GM20431 (cell line): ENCODE measurements around the gene TMEM234.

ENCODE experiments used
- in situ Hi-C: fragments of 300-500 bp; cut with MseI, MboI; formaldehyde crosslinking; loops from one replicate; pipeline ENCODE4 v1.15.0; 2020; ENCODE audit warnings: low sequenced_read_pairs; ENCODE audit not compliant: unreplicated experiment

Gene TMEM234

DNA sequence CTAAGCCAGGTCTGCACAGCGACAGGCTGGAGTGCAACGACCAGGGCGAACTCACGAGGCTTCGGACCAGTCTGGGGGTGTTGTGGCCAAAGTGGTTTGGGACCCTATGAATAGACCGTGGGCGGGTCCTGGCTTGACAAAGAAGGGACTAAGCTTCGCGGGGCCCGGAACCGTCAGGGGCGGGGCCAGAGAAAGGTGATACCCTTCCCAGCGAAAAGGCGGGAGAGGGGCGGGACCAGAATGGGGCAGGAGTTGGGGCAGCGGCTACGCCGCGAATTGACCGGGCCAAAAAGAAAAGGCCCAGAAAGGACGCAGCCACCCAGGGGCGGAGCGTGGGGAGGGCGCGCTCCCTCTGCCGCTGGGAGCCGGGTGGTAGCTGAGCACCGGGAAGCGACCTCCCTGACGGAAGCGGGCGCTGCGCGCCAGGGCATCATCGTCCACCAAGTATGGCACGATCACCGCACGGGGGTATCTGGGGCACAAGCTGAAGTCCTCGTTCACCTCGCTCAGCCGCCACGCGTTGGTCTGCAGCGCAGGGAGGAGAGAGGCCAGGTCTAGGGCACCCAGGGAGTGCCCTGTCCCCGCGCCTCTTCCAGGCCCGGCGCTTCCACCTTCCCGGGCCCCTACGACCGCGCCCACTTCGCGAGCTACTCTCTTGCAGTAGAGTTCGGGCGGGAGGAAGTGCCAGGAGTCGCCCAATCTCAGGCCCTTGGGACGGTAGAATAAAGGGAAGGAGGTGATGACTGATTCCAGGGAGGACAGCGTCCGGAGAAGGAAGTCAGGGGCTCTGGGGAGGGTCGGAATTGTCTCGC lies 18.2 kb upstream of the TMEM234 start:
- in situ Hi-C loops: no loop called here

- in situ Hi-C loops: no loop called here
Observed at GRCh38 chr1:32239790-32240139, 17.6 kb upstream of the TMEM234 start.

GRCh38 chr1:32239337-32239736 lies 17.2 kb upstream of the TMEM234 start:
- in situ Hi-C loops: no loop called here

- in situ Hi-C loops: no loop called here
Observed at GRCh38 chr1:32234792-32235191, 12.6 kb upstream of the TMEM234 start.

GRCh38 chr1:32232558-32233304 lies 10.6 kb upstream of the TMEM234 start:
- in situ Hi-C loops: no loop called here

DNA sequence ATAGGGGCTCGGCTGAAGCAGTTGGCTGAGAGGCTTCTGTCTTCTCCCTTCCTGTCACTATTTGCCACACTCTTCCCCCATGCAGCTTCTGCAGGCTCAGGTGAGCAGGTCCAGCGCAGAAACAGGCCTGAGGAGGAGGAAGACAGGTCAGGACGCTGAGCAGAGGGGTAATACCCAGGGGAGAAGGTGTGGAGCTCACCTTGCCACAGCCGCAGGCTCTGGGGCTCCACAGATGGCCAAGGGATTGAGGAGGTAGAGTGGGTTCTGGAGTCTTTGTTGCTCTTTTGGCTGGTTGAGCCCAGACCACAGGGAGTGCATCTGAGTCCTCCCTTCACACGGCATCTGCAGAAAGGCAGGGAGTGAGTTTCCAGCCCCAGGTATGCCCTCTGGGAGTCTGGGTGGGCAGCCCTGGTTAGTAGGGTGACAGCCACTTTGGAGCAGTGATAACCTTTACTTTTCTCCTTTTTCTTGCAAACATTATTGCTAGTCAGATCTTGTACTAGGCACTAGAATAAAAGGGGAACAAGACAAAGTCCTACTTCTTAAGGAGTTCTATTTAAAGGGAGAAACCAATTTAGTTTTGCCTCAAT lies 9.8 kb upstream of the TMEM234 start:
- in situ Hi-C loops: no loop called here

- in situ Hi-C loops: no loop called here
Observed at GRCh38 chr1:32228771-32229170, 6.6 kb upstream of the TMEM234 start.

DNA sequence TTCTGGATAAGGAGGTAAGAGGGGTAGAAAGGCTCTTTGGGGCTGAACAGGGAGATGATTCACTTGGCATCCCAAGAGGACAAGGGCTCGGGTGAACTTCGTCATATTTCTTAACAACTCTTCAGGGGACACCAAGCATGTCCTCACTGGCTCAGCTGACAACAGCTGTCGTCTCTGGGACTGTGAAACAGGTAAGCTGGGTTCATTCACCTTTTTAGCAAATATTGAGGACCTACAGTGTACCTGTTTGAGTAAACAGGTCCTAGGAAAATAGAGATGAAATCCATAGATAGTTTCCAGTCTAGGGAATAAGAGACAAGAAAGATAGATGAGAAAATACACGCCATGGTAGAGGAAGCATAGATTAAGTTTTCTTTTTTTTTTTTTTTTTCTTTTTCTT lies 2.1 kb upstream of the TMEM234 start:
- in situ Hi-C loops: no loop called here

- in situ Hi-C loops: no loop called here
Observed at GRCh38 chr1:32223683-32224082, 1.5 kb upstream of the TMEM234 start.

DNA sequence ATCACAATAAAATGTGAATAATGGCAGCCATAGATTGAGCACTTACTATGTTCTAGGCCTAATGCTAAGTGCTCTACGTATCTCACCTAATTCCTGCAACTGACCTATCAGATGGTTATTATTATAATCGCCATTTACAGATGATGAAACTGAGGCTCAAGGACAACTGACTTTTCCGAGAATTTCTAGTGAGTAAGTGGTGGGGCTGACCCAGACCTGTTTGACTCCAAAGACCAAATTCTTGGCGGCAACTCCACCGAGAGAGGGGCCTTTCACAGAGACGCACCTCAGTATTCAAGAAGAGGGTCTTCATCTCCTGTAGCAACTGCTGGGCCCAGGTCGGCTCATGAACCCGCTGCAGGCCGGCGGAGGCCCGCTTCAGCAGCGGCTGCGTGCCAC lies 573 bp downstream of the TMEM234 start:
- in situ Hi-C loops: no loop called here

- in situ Hi-C loops: no loop called here
Observed at GRCh38 chr1:32220746-32221580, 1.2 kb downstream of the TMEM234 start.

DNA sequence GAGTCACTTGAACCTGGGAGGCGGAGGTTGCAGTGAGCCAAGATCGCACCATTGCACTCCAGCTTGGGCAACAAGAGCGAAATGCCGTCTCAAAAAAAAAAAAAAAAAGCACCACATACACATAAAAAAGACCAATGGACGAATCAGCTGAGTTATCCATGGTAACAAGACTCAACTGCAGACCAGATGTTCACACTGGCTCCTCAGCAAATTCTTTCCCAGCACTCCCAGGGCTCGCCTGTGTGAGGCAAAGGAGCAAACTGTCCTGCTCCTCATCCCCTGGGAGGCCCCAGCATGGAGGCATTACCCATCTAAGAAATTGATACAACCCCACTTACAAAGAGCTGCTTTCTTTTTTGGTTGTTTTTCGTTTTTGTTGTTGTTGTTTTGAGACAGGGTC lies 3.1 kb downstream of the TMEM234 start:
- in situ Hi-C loops: loop anchor here (10.0 kb wide), 1 partner anchor 196 kb away; no protein-coding TSS in a partner anchor

DNA sequence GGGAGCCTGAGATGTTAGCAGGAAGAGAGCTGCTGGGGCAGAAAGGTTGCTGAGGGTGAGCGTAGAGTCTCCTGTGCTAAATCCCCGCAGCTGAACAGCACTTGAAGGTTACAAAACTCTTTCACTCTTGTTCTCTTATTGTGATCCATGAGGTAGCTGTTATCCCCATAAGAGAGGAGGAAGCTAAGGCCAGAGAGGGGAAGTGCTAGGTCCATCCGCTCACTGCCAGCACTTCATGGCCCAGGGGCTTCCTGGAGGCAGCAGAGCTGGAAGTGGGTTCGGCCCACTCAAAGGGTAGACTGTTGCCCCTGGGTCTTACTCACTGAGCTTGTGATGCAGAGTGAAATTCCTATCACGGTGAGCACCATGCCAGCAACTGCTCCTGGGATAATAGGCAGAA lies 5.6 kb downstream of the TMEM234 start:
- in situ Hi-C loops: loop anchor here (10.0 kb wide), 1 partner anchor 198 kb away; no protein-coding TSS in a partner anchor

- in situ Hi-C loops: loop anchor here (10.0 kb wide), 1 partner anchor 199 kb away; no protein-coding TSS in a partner anchor
Observed at GRCh38 chr1:32215629-32216480, 6.3 kb downstream of the TMEM234 start.

GRCh38 chr1:32208891-32209328 lies 13.2 kb downstream of the TMEM234 start, which contains the start of gene DCDC2B:
Gene DCDC2B, plus strand, starts transcription at chr1:32209089. Its CDS starts 5 bp downstream, at chr1:32209094.
- in situ Hi-C loops: no loop called here

DNA sequence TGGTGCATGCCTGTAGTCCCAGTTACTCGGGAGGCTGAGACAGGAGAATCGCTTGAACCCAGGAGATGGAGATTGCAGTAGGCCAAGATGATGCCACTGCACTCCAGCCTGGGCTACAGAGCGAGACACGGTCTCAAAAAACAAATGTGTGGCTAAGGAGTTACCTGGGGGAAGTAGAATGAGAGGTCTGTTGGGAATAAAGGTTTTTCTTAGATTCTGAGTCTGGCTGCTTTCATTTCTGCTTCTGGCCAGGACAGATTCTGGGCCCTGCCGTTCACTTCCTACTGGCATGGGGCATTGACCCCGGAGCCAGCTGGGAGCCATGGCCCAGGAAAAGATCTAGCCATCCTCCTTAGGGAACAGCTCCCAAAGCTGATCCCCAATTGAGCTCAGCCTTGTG lies 13.7 kb downstream of the TMEM234 start:
- in situ Hi-C loops: no loop called here

- in situ Hi-C loops: no loop called here
Observed at GRCh38 chr1:32205401-32206370, 16.5 kb downstream of the TMEM234 start, which contains the start of gene IQCC. Gene IQCC, plus strand, starts transcription at chr1:32205671. Its CDS starts 11 bp downstream, at chr1:32205682.

DNA sequence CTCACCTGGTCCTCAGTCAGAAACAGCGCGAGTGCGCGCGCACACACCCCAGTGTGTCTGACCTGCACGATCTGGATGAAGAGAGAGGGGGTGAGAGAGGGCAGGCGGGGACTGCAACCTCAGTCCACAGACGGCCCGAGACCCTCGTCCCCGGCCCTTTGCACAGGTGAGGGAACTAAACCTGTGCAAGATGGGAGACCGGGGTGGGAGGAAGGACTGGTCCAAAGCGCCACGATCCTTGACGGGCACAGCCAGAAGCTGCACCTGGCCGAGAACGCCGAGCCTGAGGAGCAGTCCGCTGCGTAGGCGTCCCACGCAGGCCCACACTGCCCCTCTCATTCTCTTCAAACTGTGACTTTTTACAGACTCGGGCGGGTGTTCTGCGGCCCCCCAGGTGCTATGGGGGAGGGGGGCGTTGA lies 17.2 kb downstream of the TMEM234 start:
- in situ Hi-C loops: no loop called here
